ENCODE results near the gene CHCHD10. TPM values are rescaled to one million over a fixed set of nuclear protein-coding genes. Genes with fewer than 3 reads are reported as not detected.

Gene CHCHD10
- polyA plus RNA-seq, 1 of the 3 experiments (the other 2 are of a cell fraction), result 70.1 TPM

- WGBS (ENCODE audit: low lambda C conversion rate), result 94% methylated on average over 10 of the region's 12 CpGs
- no peaks in the 10 kb centered on the region for H3F3A ChIP-seq (replicated peaks; ENCODE audit: insufficient read depth)
Measured at GRCh38 chr22:23804781-23805291, 37.1 kb upstream of the CHCHD10 start.

More at GRCh38 chr22:23804781-23805291, 37.1 kb upstream of the CHCHD10 start:
- Histone ChIP-seq H3K4me2 (no peak overlapping the region), H3K27ac (ENCODE audit: low read depth in 2 of 2, low read length in 1 of 2) (no peak overlapping the region), H3K4me1 (ENCODE audit: control insufficient read depth in 1 of 2, insufficient read depth in 2 of 2, low read depth in 1 of 2, low read length in 1 of 2) (no peaks in the 10 kb centered on the region), H3K9me2 (no peaks in the 10 kb centered on the region), H3K36me3 (replicated peaks in 1 of 2; ENCODE audit: control insufficient read depth in 1 of 2, insufficient read depth in 2 of 2, low read length in 1 of 2) (peaks cover 46 to 58% of the 10 kb centered on the region in 2 experiments), H3K79me2 (ENCODE audit: insufficient read depth) (no peaks in the 10 kb centered on the region), H3K9ac (no peak overlapping the region), H3K9me3 (no peaks in the 10 kb centered on the region), H3K27me3 (ENCODE audit: insufficient read depth) (no peaks in the 10 kb centered on the region), H4K20me1 (ENCODE audit: insufficient read depth) (no peaks in the 10 kb centered on the region), H2AFZ (ENCODE audit: low read depth) (no peak overlapping the region), H3K4me3 (ENCODE audit: low read depth in 2 of 2, low read length in 1 of 2) (no peak overlapping the region)
- POLR2A ChIA-PET, result no interaction called here
- DNase-seq, result no peak
- TF ChIP-seq TEAD4 (IDR thresholded peaks at IDR 0.05; ENCODE audit: borderline replicate concordance, insufficient read depth) (no peak), SIN3A (IDR thresholded peaks at IDR 0.05; ENCODE audit: borderline replicate concordance, low read depth, low read length) (no peak), JUND (IDR thresholded peaks at IDR 0.05) (no peak), MAX (IDR thresholded peaks at IDR 0.05; ENCODE audit: low read depth) (no peak), MXI1 (IDR thresholded peaks at IDR 0.05; ENCODE audit: low read depth, low read length) (no peak), IRF3 (IDR thresholded peaks at IDR 0.05; ENCODE audit: low read depth, low read length) (no peak), FOXM1 (IDR thresholded peaks at IDR 0.05; ENCODE audit: low read depth) (no peak), CHD2 (IDR thresholded peaks at IDR 0.05; ENCODE audit: low read length, partially characterized antibody) (no peak), RAD21 (IDR thresholded peaks at IDR 0.05; ENCODE audit: low read length) (no peak), EZH2phosphoT487 (IDR thresholded peaks at IDR 0.05; ENCODE audit: borderline replicate concordance, low read depth) (no peak), ELF1 (IDR thresholded peaks at IDR 0.05) (no peak), RCOR1 (IDR thresholded peaks at IDR 0.05; ENCODE audit: low read length) (no peak), USF2 (IDR thresholded peaks at IDR 0.05; ENCODE audit: borderline replicate concordance, low read depth, low read length) (no peak)
- TF ChIP-seq, protein P1, sequence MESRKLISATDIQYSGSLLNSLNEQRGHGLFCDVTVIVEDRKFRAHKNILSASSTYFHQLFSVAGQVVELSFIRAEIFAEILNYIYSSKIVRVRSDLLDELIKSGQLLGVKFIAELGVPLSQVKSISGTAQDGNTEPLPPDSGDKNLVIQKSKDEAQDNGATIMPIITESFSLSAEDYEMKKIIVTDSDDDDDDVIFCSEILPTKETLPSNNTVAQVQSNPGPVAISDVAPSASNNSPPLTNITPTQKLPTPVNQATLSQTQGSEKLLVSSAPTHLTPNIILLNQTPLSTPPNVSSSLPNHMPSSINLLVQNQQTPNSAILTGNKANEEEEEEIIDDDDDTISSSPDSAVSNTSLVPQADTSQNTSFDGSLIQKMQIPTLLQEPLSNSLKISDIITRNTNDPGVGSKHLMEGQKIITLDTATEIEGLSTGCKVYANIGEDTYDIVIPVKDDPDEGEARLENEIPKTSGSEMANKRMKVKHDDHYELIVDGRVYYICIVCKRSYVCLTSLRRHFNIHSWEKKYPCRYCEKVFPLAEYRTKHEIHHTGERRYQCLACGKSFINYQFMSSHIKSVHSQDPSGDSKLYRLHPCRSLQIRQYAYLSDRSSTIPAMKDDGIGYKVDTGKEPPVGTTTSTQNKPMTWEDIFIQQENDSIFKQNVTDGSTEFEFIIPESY (IDR thresholded peaks at IDR 0.05; ENCODE audit: borderline replicate concordance, low read depth), result no peak
- CTCF ChIA-PET, result interaction anchor here (1.5 kb wide), 1 partner anchor 45 kb away, joined by 7 read pairs; no protein-coding TSS in a partner anchor
